IMR-90 (cell line): ENCODE data around the gene OVCA2. TPM values are rescaled to one million over a fixed set of nuclear protein-coding genes. Genes with fewer than 3 reads are reported as not detected.
A peak's percentile ranks its signal among the peaks of the same experiment; 100 is the strongest.

ENCODE experiments used
- ATAC-seq: fragments of 200-7000 bp; cut with Tn5 transposase; 2 replicates; pipeline ENCODE4 v1.9.1; 2020; ENCODE audit warnings: low read depth, mild to moderate bottlenecking, moderate library complexity
- BruUV-seq: library from RNA; stranded (reverse); fragments of 400-500 nt; replicated peaks from 2 replicates; lab custom pipeline; 2021; lab: Mats Ljungman, UMichigan
- CTCF ChIA-PET: fragments of 300-600 bp; formaldehyde crosslinking; extraction: SDS; loops from one replicate; lab custom pipeline; 2021; ENCODE audit warnings: antibody characterized with exemption; lab: Yijun Ruan, JAX
- POLR2A ChIA-PET: fragments of 300-600 bp; sonication (Branson Sonifier 250); formaldehyde crosslinking; loops from one replicate; lab custom pipeline; 2022; ENCODE audit warnings: antibody characterized with exemption; ENCODE audit not compliant: unreplicated experiment; lab: Charles Lee
- DNase-seq: peaks from one replicate; pipeline ENCODE4 v3.0.0; 2013
- H2AFZ ChIP-seq: replicated peaks from 2 replicates; pipeline ENCODE3; 2013; ENCODE audit warnings: low read length, mild to moderate bottlenecking; ENCODE audit not compliant: poor library complexity
- H2AK5ac ChIP-seq: 2 replicates; pipeline ENCODE4 v1.6.1; 2013; ENCODE audit warnings: low read depth, low read length, inconsistent platforms
- H2AK9ac ChIP-seq: replicated peaks from 2 replicates; pipeline ENCODE3; 2013; ENCODE audit warnings: mild to moderate bottlenecking, low read depth, low read length, moderate library complexity; ENCODE audit not compliant: poor library complexity
- H2BK120ac ChIP-seq: 2 replicates; pipeline ENCODE4 v1.6.1; 2013; ENCODE audit warnings: low read depth, low read length, inconsistent platforms
- H2BK15ac ChIP-seq: 3 replicates; pipeline ENCODE4 v1.6.1; 2013; ENCODE audit warnings: low read depth, low read length, inconsistent platforms
- H2BK20ac ChIP-seq: 2 replicates; pipeline ENCODE4 v1.6.1; 2013; ENCODE audit warnings: low read depth, mild to moderate bottlenecking, inconsistent platforms, low read length, moderate library complexity
- H2BK5ac ChIP-seq: 2 replicates; pipeline ENCODE4 v1.6.1; 2013; ENCODE audit warnings: mild to moderate bottlenecking, low read depth, low read length, inconsistent platforms; ENCODE audit not compliant: poor library complexity, severe bottlenecking
- H3K14ac ChIP-seq: replicated peaks from 2 replicates; pipeline ENCODE4 v1.6.1; 2013; ENCODE audit warnings: low read depth, low read length, inconsistent platforms
- H3K18ac ChIP-seq: 2 replicates; pipeline ENCODE4 v1.6.1; 2013; ENCODE audit warnings: low read depth, low read length, control low read depth
- H3K23ac ChIP-seq: 2 replicates; pipeline ENCODE4 v1.6.1; 2013; ENCODE audit warnings: low read depth, low read length, inconsistent platforms
- H3K27ac ChIP-seq: 2 replicates; pipeline ENCODE4 v1.5.1; 2013; ENCODE audit warnings: mild to moderate bottlenecking, control low read depth, low read length; ENCODE audit not compliant: insufficient read depth
- H3K27me3 ChIP-seq: 2 replicates; pipeline ENCODE4 v1.6.1; 2013; ENCODE audit warnings: low read length; ENCODE audit not compliant: control insufficient read depth, insufficient read depth
- H3K36me3 ChIP-seq: 2 replicates; pipeline ENCODE4 v1.6.1; 2013; ENCODE audit warnings: low read length, mixed read lengths; ENCODE audit not compliant: control insufficient read depth, insufficient read depth
- H3K4ac ChIP-seq: 2 replicates; pipeline ENCODE4 v1.6.1; 2013; ENCODE audit warnings: low read depth, low read length, inconsistent platforms
- H3K4me1 ChIP-seq: 2 replicates; pipeline ENCODE4 v1.6.1; 2013; ENCODE audit warnings: low read length, mixed read lengths; ENCODE audit not compliant: control insufficient read depth, insufficient read depth
- H3K4me2 ChIP-seq: 2 replicates; pipeline ENCODE4 v1.6.1; 2013; ENCODE audit warnings: low read depth, mild to moderate bottlenecking, control low read depth, low read length, moderate library complexity
- H3K4me3 ChIP-seq: 2 replicates; pipeline ENCODE4 v1.5.1; 2013; ENCODE audit warnings: low read depth, mild to moderate bottlenecking, control low read depth, low read length, moderate library complexity; ENCODE audit not compliant: insufficient read depth
- H3K56ac ChIP-seq: 2 replicates; pipeline ENCODE4 v1.6.1; 2013; ENCODE audit warnings: low read length, inconsistent platforms; ENCODE audit not compliant: insufficient read depth; ENCODE audit errors: extremely low read depth
- H3K79me1 ChIP-seq, 2 experiments: 2 replicates each; pipeline ENCODE4 v1.6.1; 2013; ENCODE audit warnings: low read length in 2 of 2, inconsistent platforms in 1 of 2, low read depth in 1 of 2
- H3K9ac ChIP-seq: 2 replicates; pipeline ENCODE4 v1.6.1; 2013; ENCODE audit warnings: low read depth, low read length, control low read depth
- H3K9me1 ChIP-seq: 2 replicates; pipeline ENCODE4 v1.6.1; 2013; ENCODE audit warnings: low read length, inconsistent platforms; ENCODE audit not compliant: insufficient read depth
- H3K9me3 ChIP-seq: 2 replicates; pipeline ENCODE4 v1.6.1; 2013; ENCODE audit warnings: low read length; ENCODE audit not compliant: control insufficient read depth, insufficient read depth
- H4K20me1 ChIP-seq: 2 replicates; pipeline ENCODE4 v1.6.1; 2013; ENCODE audit warnings: low read length, inconsistent platforms; ENCODE audit not compliant: insufficient read depth
- H4K5ac ChIP-seq: 2 replicates; pipeline ENCODE4 v1.6.1; 2013; ENCODE audit warnings: mild to moderate bottlenecking, low read depth, low read length, control low read depth
- H4K8ac ChIP-seq, 2 experiments: 2 replicates each; pipeline ENCODE4 v1.6.1; 2013; ENCODE audit warnings: low read depth in 2 of 2, low read length in 2 of 2, control low read depth in 1 of 2, inconsistent platforms in 1 of 2
- H4K91ac ChIP-seq: 2 replicates; pipeline ENCODE4 v1.6.1; 2013; ENCODE audit warnings: low read depth, low read length, inconsistent platforms; ENCODE audit not compliant: insufficient read depth
- CEBPB ChIP-seq: IDR thresholded peaks from 2 replicates; pipeline ENCODE4 v1.6.1; 2012; ENCODE audit warnings: low read depth, low read length, improper control_type of control experiment
- MAZ ChIP-seq: IDR thresholded peaks from 2 replicates; pipeline ENCODE4 v1.6.1; 2012; ENCODE audit warnings: low read depth, mild to moderate bottlenecking, low read length, improper control_type of control experiment, moderate library complexity, borderline replicate concordance
- MXI1 ChIP-seq: IDR thresholded peaks from 2 replicates; pipeline ENCODE4 v1.6.1; 2012; ENCODE audit warnings: low read depth, mild to moderate bottlenecking, low read length, moderate library complexity, borderline replicate concordance
- NFE2L2 ChIP-seq: fragments of 150-350 bp; IDR thresholded peaks from 2 replicates; pipeline ENCODE4 v1.6.1; 2016; ENCODE audit warnings: low read depth, mild to moderate bottlenecking, low read length
- POLR2A ChIP-seq: IDR thresholded peaks from 2 replicates; pipeline ENCODE4 v1.6.1; 2012; ENCODE audit warnings: mild to moderate bottlenecking, low read depth, low read length
- RFX5 ChIP-seq: IDR thresholded peaks from 2 replicates; pipeline ENCODE4 v1.8.0; 2012; ENCODE audit warnings: low read depth, mild to moderate bottlenecking, low read length, moderate library complexity
- SMC3 ChIP-seq: fragments of 150-350 bp; IDR thresholded peaks from 2 replicates; pipeline ENCODE4 v1.6.1; 2016; ENCODE audit warnings: low read depth, mild to moderate bottlenecking, antibody characterized with exemption, low read length, moderate library complexity
- WGBS, 2 experiments: methylation state at CpG; one replicate each; pipeline versions ENCODE4 v1.1.5 to v1.1.7; 2013; ENCODE audit warnings: missing lambda C conversion rate in 2 of 2; ENCODE audit not compliant: insufficient read length in 1 of 2; ENCODE audit errors: extremely low coverage in 2 of 2; 5-methylcytosine and 5-hydroxymethylcytosine counted together
- dilution Hi-C: fragments of 300-500 bp; cut with HindIII; formaldehyde crosslinking; loops from one replicate; pipeline ENCODE4 v1.14.3; 2018; ENCODE audit warnings: low sequenced_read_pairs; ENCODE audit not compliant: unreplicated experiment
- in situ Hi-C: fragments of 300-500 bp; cut with MboI; formaldehyde crosslinking; loops from 3 replicates; pipeline ENCODE4 v1.14.3; 2019; ENCODE audit warnings: low sequenced_read_pairs, inconsistent platforms, mixed read lengths
- intact Hi-C: fragments of 100-400 bp; cut with micrococcal nuclease; formaldehyde crosslinking; loops from 2 replicates; pipeline ENCODE4 v1.10.0; 2022
- polyA plus RNA-seq, 3 experiments: library from polyadenylated mRNA; depleted of rRNA; stranded (reverse); fragments of >200 nt; gene quantifications; 2 replicates each; pipeline ENCODE4 v1.2.3, GENCODE V29; 2012; ENCODE audit warnings: low replicate concordance in 1 of 3
- total RNA-seq: library from RNA; depleted of rRNA; stranded (reverse); fragments of >200 nt; gene quantifications from 2 replicates; pipeline ENCODE4 v1.2.3, GENCODE V29; 2012

The OVCA2 gene
- total and polyA plus RNA-seq, 2 of the 4 experiments (the other 2 are of a cell fraction) = 38.7 to 46.9 TPM

DNA sequence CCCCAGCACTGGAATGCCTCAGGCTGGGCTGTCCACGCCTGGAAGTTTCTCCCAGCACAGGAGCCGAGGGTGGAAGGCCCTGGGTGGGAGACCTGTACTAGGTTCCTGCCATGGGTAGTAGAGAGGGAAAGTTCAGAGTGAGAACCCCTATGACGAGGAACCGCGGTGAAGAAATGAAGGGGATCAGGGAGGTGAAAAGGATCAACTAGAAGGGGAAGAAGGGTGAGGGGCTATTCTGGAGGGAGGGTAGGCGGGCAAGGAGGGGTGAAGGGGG, 18.5 kb downstream of the OVCA2 start:
- Histone ChIP-seq H3K56ac (no peak overlapping the region), H3K4me3 (no peak overlapping the region), H3K14ac (peak overlapping the region; percentile 6), H2AK9ac (peak overlapping the region; percentile 25), H3K23ac (peak overlapping the region; percentile 88), H3K9me1 (peaks cover 16% of the 10 kb centered on the region), H4K91ac (peak overlapping the region; percentile 7), H2BK5ac (peak overlapping the region; percentile 67), H4K20me1 (peaks cover 20% of the 10 kb centered on the region), H3K27me3 (no peaks in the 10 kb centered on the region), H2BK120ac (0 out of 2 replicates have a peak overlapping the region, but pooled peaks have one; percentile 42), H2AFZ (no peak overlapping the region), H3K4ac (peak overlapping the region; percentile 67), H4K8ac (peak overlapping the region; percentile 43 to 60; a peak in 3 of 4 replicates), H3K9me3 (no peaks in the 10 kb centered on the region), H3K36me3 (peaks cover 62% of the 10 kb centered on the region), H3K9ac (0 out of 2 replicates have a peak overlapping the region, but pooled peaks have one; percentile 18), H3K18ac (no peak overlapping the region), H4K5ac (peak overlapping the region; percentile 67), H2BK20ac (peak overlapping the region; percentile 61), H3K4me2 (no peak overlapping the region), H2BK15ac (peak overlapping the region; percentile 44; the same call in 1 of the 3 replicates), H2AK5ac (peak overlapping the region; percentile 91), H3K79me1 (peaks cover 13 to 65% of the 10 kb centered on the region in 2 experiments), H3K4me1 (peaks cover 55% of the 10 kb centered on the region), H3K27ac (peak overlapping the region; percentile 51; the same call in 1 of the 2 replicates)
- WGBS, 2 experiments = 88% methylated on average over 3 of the region's 6 CpGs; no CpG with 5 or more reads in 1 of the 2 experiments
- DNase-seq = no peak
- no TSS peak for BruUV-seq
- dilution Hi-C loops = no loop called here
- intact Hi-C loops = no loop called here
- ChIA-PET POLR2A (no interaction called here), CTCF (interaction anchor here (6.3 kb wide), 1 partner anchor 185 kb away, joined by 57 read pairs; no protein-coding TSS in a partner anchor)
- TF ChIP-seq CEBPB (no peak), RFX5 (no peak), MXI1 (no peak), SMC3 (no peak), POLR2A (no peak; the same call in 1 of the 2 replicates), NFE2L2 (no peak), MAZ (no peak)
- in situ Hi-C loops = loop anchor here (10.0 kb wide), 1 partner anchor 114 kb away; no protein-coding TSS in a partner anchor
- ATAC-seq = no peak
